HL-60 (cell line): ENCODE data around the gene ZNF423.

Source experiments
- CTCF ChIP-seq: IDR thresholded peaks from one replicate; pipeline ENCODE4 v1.5.1; 2011; ENCODE audit warnings: low read length, control low read depth, inconsistent platforms; ENCODE audit not compliant: insufficient read depth
- GABPA ChIP-seq: IDR thresholded peaks from 2 replicates; pipeline ENCODE4 v1.6.1; 2012; ENCODE audit warnings: low read depth
- POLR2AphosphoS5 ChIP-seq: IDR thresholded peaks from 2 replicates; pipeline ENCODE4 v1.6.1; 2012; ENCODE audit warnings: low read depth
- REST ChIP-seq: IDR thresholded peaks from 2 replicates; pipeline ENCODE4 v1.6.1; 2012; ENCODE audit warnings: low read depth; ENCODE audit not compliant: insufficient replicate concordance
- SPI1 ChIP-seq: IDR thresholded peaks from 2 replicates; pipeline ENCODE4 v1.6.1; 2012; ENCODE audit warnings: low read depth, mild to moderate bottlenecking, borderline replicate concordance

GRCh38 chr16:49534901-49535610 lies 320.9 kb downstream of the ZNF423 start:
- TF ChIP-seq CTCF = no peak
- no peak for TF ChIP-seq POLR2AphosphoS5
- TF ChIP-seq REST = no peak
- TF ChIP-seq GABPA = no peak
- TF ChIP-seq SPI1 = no peak
